Central memory CD8-positive, alpha-beta T cell (primary cell): ENCODE measurements around the gene UBASH3A.

Experiments used
- ATAC-seq: fragments of 150-1000 bp; cut with Tn5 transposase; replicated peaks from 2 replicates; pipeline ENCODE4 v1.10.0; 2022; ENCODE audit warnings: mild to moderate bottlenecking, moderate FRiP score, moderate number of reproducible peaks; ENCODE audit not compliant: poor library complexity, severe bottlenecking; ENCODE audit errors: extremely low read depth
- DNase-seq, 2 donors: peaks; one replicate each; pipeline ENCODE4 v3.0.0; 2021; ENCODE audit warnings: low spot score in 2 of 2
- H3K27ac Mint-ChIP-seq: one replicate; pipeline ENCODE4 v1.8.0; 2022; ENCODE audit warnings: low read depth, mild to moderate bottlenecking, moderate library complexity, mixed read lengths
- H3K27me3 Mint-ChIP-seq: one replicate; pipeline ENCODE4 v1.8.0; 2022; ENCODE audit warnings: mixed read lengths
- H3K36me3 Mint-ChIP-seq: one replicate; pipeline ENCODE4 v1.8.0; 2022; ENCODE audit warnings: mild to moderate bottlenecking, moderate library complexity, mixed read lengths; ENCODE audit not compliant: insufficient read depth
- H3K4me1 Mint-ChIP-seq: one replicate; pipeline ENCODE4 v1.8.0; 2022; ENCODE audit warnings: mixed read lengths
- H3K4me3 Mint-ChIP-seq: one replicate; pipeline ENCODE4 v1.8.0; 2022; ENCODE audit warnings: mild to moderate bottlenecking, moderate library complexity, mixed read lengths
- H3K9me3 Mint-ChIP-seq: one replicate; pipeline ENCODE4 v1.8.0; 2022; ENCODE audit warnings: mixed read lengths

UBASH3A gene

DNA sequence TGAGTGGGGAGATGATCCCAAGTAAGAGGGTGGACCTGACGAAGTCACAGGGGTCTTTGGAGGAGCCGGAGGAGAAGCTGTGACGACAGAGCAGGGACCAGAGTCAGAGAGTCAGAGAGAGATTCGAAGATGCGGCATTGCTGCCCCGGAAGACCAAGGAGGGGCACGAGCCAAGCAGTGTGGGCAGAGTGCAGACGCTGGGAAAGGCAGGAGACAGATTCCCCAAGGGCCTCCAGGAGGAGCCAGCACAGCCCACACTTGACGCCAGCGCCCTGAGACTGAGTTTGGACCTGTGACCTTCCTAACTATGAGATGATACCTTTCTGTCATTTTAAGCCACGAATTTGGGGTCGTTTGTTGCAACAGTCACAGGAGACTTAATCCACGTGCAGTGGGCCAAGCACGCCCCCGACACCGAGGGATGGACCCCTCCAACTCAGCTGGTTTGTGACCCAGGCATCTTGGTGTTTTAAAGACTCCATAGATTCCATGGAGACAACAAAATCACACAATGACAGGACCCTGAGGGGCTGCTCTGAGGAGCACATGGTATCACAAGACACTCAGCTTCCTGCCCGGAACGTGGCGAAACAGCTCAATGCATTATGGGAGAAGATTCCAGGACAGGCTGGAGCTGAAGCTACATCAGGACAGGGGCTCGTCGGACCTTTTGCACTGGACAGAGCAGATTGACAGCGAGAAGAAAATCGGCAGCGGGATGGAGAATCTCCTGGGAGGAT lies 26.3 kb upstream of the UBASH3A start:
- ATAC-seq = no peak
- H3K4me3 Mint-ChIP-seq = no peak overlapping the region
- no peaks in the 10 kb centered on the region for H3K27me3 Mint-ChIP-seq
- no peak for DNase-seq
- no peaks in the 10 kb centered on the region for H3K4me1 Mint-ChIP-seq
- H3K27ac Mint-ChIP-seq = no peak overlapping the region
- no peaks in the 10 kb centered on the region for H3K36me3 Mint-ChIP-seq
- peaks cover 8% of the 10 kb centered on the region for H3K9me3 Mint-ChIP-seq

DNA sequence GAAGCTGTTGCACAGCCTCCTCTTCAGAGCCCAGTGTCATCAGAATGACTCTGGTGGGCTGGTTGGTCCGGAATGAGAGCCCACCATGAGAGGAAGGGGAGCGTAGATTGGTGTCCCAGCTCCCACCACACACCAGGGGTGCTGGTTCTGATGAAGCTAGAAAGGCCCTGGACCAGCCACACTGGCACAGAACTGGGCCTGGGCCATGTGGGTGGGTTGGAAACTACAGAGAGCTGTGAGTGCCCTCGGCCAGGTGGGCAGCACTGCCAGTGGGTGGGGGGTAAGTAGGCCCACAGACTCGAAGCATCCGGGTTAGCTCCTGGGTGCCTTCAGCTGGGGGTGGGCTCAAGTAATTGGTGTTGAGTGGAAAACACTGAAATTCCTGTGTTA lies 25.8 kb upstream of the UBASH3A start:
- Mint-ChIP-seq H3K4me3 (no peak overlapping the region), H3K27ac (no peak overlapping the region), H3K9me3 (peaks cover 8% of the 10 kb centered on the region), H3K27me3 (no peaks in the 10 kb centered on the region), H3K36me3 (no peaks in the 10 kb centered on the region), H3K4me1 (no peaks in the 10 kb centered on the region)
- no peak for DNase-seq
- ATAC-seq = no peak

DNA sequence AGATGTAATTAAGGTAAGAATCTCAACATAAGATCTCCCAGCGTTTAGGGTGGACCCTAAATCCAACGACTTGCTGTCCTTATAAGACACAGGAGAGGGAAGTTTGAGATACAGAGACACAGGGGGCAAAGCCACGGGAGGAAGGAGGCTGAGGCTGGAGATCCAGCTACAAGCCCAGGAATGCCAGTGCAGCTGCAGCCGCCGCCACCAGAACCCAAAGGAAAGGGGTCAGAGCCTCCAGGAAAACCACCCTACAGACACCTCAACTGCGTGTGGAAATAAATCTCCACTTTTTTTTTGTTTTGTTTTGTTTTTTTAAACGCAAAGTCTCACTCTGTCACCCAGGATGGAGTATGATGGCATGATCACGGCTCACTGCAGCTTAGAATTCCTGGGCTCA lies 25.3 kb upstream of the UBASH3A start:
- ATAC-seq = no peak
- no peak overlapping the region for H3K27ac Mint-ChIP-seq
- DNase-seq = no peak
- no peaks in the 10 kb centered on the region for H3K36me3 Mint-ChIP-seq
- no peaks in the 10 kb centered on the region for H3K4me1 Mint-ChIP-seq
- H3K9me3 Mint-ChIP-seq = peaks cover 8% of the 10 kb centered on the region
- no peaks in the 10 kb centered on the region for H3K27me3 Mint-ChIP-seq
- H3K4me3 Mint-ChIP-seq = no peak overlapping the region

- DNase-seq (no peak), ATAC-seq (no peak)
- no peaks in the 10 kb centered on the region for H3K36me3 Mint-ChIP-seq
- no peak overlapping the region for H3K4me3 Mint-ChIP-seq
- peaks cover 8% of the 10 kb centered on the region for H3K9me3 Mint-ChIP-seq
- H3K27me3 Mint-ChIP-seq = no peaks in the 10 kb centered on the region
- no peaks in the 10 kb centered on the region for H3K4me1 Mint-ChIP-seq
- H3K27ac Mint-ChIP-seq = no peak overlapping the region
These were observed 24.1 kb upstream of the UBASH3A start for GRCh38 chr21:42379426-42380215.

DNA sequence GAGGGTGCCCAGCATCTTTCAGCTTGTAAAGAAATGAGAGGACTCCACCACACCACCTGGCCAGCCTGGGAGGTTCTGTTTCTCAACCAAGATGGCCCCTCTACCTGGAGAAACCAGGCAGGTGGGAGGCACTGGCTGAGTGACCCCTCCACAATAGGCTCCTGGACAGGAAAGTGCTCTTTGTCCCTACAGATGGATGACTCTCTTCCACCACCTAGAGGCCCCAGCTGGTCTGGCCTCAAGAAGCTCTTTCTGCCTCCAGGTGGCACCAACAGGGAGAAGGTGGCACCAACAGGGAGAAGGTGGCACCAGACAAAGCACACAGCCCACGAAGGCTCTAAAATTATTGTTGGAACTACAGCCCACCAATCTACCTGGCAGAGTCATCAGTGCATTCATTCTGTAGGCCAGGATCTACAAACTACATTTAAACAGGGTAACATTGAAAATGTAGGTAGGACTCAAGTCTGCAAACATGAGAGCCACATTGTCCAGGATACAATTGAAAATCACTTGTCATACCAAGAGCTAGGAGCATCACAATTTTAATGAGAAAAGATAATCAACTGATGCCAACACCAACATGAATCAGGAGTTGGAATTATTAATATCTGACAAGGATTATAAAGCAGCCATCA lies 22.2 kb upstream of the UBASH3A start:
- no peaks in the 10 kb centered on the region for H3K36me3 Mint-ChIP-seq
- no peak overlapping the region for H3K27ac Mint-ChIP-seq
- no peak overlapping the region for H3K4me3 Mint-ChIP-seq
- DNase-seq (no peak), ATAC-seq (no peak)
- H3K4me1 Mint-ChIP-seq = peaks cover 6% of the 10 kb centered on the region
- H3K9me3 Mint-ChIP-seq = peaks cover 12% of the 10 kb centered on the region
- no peaks in the 10 kb centered on the region for H3K27me3 Mint-ChIP-seq

DNA sequence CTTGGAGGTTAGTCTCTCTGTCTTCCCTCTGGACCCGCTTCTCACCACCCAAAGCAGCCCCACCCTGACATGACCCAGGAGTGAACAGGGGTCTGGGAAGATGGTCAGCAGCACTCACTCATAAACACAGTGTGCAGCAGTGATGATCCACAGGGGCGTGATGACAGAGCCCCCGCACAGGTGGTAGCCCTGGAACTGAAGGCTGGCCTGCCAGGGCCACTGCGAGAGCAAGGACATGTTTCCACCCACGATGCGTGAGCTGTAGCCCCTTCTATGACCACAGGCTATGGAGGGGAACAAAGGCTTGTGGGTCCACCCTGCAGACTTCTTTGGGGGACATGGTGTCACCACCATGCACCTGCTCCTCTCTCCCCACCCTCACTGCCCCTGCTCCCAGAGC lies 20.8 kb upstream of the UBASH3A start:
- H3K27me3 Mint-ChIP-seq = no peaks in the 10 kb centered on the region
- peaks cover 6% of the 10 kb centered on the region for H3K4me1 Mint-ChIP-seq
- H3K36me3 Mint-ChIP-seq = no peaks in the 10 kb centered on the region
- H3K9me3 Mint-ChIP-seq = peaks cover 12% of the 10 kb centered on the region
- H3K27ac Mint-ChIP-seq = peak overlapping the region; percentile 46
- DNase-seq (no peak), ATAC-seq (no peak)
- H3K4me3 Mint-ChIP-seq = no peak overlapping the region

- peaks cover 6% of the 10 kb centered on the region for H3K4me1 Mint-ChIP-seq
- H3K36me3 Mint-ChIP-seq = no peaks in the 10 kb centered on the region
- no peak overlapping the region for H3K4me3 Mint-ChIP-seq
- H3K27ac Mint-ChIP-seq = peak overlapping the region; percentile 46
- H3K27me3 Mint-ChIP-seq = no peaks in the 10 kb centered on the region
- no peak for DNase-seq
- peaks cover 12% of the 10 kb centered on the region for H3K9me3 Mint-ChIP-seq
- no peak for ATAC-seq
These were observed 20.4 kb upstream of the UBASH3A start for GRCh38 chr21:42383331-42383730.

DNA sequence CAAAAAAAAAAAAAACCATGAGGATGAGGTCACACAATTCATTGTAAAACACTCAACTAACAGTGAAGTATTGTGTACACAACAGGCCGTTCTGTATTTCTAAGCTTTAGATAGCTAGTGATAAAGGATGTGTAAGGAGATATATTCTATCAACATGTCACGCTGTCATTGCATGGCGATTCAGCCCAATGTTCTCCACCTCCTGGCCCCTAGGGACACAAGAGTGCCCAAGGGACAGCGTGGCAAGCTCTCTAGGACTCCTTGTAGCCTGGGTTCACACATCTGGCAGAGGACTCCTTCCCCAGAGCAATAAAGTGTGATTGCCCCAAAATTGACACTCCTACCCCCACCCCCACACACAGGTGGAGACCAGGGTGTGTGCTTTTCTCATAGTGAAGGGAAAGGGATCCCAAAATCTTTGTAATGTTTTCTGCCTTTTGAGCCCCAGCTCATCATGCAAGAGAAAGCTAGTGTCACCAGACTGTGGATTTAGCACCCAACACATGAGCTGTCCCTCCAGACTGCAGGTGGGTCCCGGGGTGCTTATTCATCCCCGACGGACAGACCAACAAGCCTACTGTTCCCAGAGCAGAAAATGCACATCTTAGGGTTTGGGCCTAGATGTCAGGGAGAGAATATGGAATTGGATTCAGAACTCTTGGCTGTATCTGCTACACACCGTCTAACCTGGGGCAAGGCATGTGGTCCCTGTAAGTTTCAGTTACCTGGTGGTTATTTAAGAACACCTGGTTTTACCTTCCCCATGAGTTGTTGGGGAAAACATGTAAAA lies 19.4 kb upstream of the UBASH3A start:
- no peaks in the 10 kb centered on the region for H3K36me3 Mint-ChIP-seq
- no peak for ATAC-seq
- no peaks in the 10 kb centered on the region for H3K27me3 Mint-ChIP-seq
- peaks cover 12% of the 10 kb centered on the region for H3K9me3 Mint-ChIP-seq
- H3K4me1 Mint-ChIP-seq = peaks cover 6% of the 10 kb centered on the region
- H3K27ac Mint-ChIP-seq = no peak overlapping the region
- no peak for DNase-seq
- no peak overlapping the region for H3K4me3 Mint-ChIP-seq

DNA sequence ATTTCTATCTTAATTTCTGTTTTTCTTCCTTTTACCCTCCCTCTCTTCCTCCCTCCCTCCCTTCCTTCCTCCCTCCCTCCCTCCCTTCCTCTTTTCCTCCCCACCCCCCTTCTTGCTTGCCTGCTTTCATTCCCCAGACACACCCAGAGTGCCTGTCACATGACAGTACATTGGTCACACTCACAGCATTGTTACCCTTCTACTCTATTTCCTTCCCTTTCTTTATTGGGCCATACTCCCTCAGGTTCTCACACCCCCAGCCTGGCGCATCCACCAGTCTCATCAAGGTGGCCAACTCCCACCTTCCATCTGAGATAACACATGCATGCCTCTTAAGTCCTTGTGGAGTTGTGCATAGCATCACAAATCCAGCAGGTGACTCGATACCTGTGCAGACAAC lies 18.7 kb upstream of the UBASH3A start:
- Mint-ChIP-seq H3K4me1 (peaks cover 6% of the 10 kb centered on the region), H3K9me3 (peaks cover 12% of the 10 kb centered on the region), H3K4me3 (no peak overlapping the region), H3K27ac (peak overlapping the region; percentile 60), H3K27me3 (no peaks in the 10 kb centered on the region), H3K36me3 (no peaks in the 10 kb centered on the region)
- ATAC-seq (no peak), DNase-seq (no peak)

- peaks cover 12% of the 10 kb centered on the region for H3K9me3 Mint-ChIP-seq
- DNase-seq (no peak), ATAC-seq (no peak)
- peaks cover 6% of the 10 kb centered on the region for H3K4me1 Mint-ChIP-seq
- H3K36me3 Mint-ChIP-seq = no peaks in the 10 kb centered on the region
- no peaks in the 10 kb centered on the region for H3K27me3 Mint-ChIP-seq
- no peak overlapping the region for H3K4me3 Mint-ChIP-seq
- H3K27ac Mint-ChIP-seq = no peak overlapping the region
These were observed 18.1 kb upstream of the UBASH3A start for GRCh38 chr21:42385619-42386018.

- no peak overlapping the region for H3K27ac Mint-ChIP-seq
- DNase-seq = no peak
- H3K27me3 Mint-ChIP-seq = no peaks in the 10 kb centered on the region
- ATAC-seq = no peak
- peaks cover 6% of the 10 kb centered on the region for H3K4me1 Mint-ChIP-seq
- H3K36me3 Mint-ChIP-seq = no peaks in the 10 kb centered on the region
- H3K4me3 Mint-ChIP-seq = no peak overlapping the region
- peaks cover 12% of the 10 kb centered on the region for H3K9me3 Mint-ChIP-seq
These were observed 17.6 kb upstream of the UBASH3A start for GRCh38 chr21:42386034-42386591.

- Mint-ChIP-seq H3K27ac (no peak overlapping the region), H3K9me3 (peaks cover 5% of the 10 kb centered on the region), H3K27me3 (no peaks in the 10 kb centered on the region), H3K36me3 (no peaks in the 10 kb centered on the region), H3K4me1 (peaks cover 6% of the 10 kb centered on the region), H3K4me3 (no peak overlapping the region)
- ATAC-seq (no peak), DNase-seq (no peak)
These were observed 16.5 kb upstream of the UBASH3A start for GRCh38 chr21:42387164-42387563.
